ENCODE results near the gene SARM1. TPM values are rescaled to one million over a fixed set of nuclear protein-coding genes. Genes with fewer than 3 reads are reported as not detected.

SARM1 gene
- total and polyA plus RNA-seq, 9 of the 15 experiments (the other 6 are each of a cell fraction or from before 2014, with no cell fraction given), result 0.04 to 0.55 (median 0.11) TPM; not detected in 2

GRCh38 chr17:28370035-28370743 is 1.3 kb upstream of the SARM1 start, which contains the start of gene VTN (continued):
- no peak for TF ChIP-seq CUX1 (CRISPR knock-in tag; IDR thresholded peaks at IDR 0.05)
- TF ChIP-seq KDM1A (IDR thresholded peaks at IDR 0.05), result 0 out of 4 replicates have a peak, but pooled peaks of 1 of the 2 experiments have one; percentile 29
- peak in 1 of 2 experiments; percentile 79; a peak in 2 of 4 replicates for TF ChIP-seq MAZ (CRISPR knock-in tag; conservative IDR thresholded peaks at IDR 0.05 in 1 of 2, IDR thresholded peaks at IDR 0.05 in 1 of 2)
- no peak for TF ChIP-seq KDM4B (IDR thresholded peaks at IDR 0.05; ENCODE audit: borderline replicate concordance in 2 of 2, low read depth in 1 of 2)
- peak; percentile 82 for TF ChIP-seq ESRRA (IDR thresholded peaks at IDR 0.05; ENCODE audit: borderline replicate concordance, low read depth)
- TF ChIP-seq, protein P1, sequence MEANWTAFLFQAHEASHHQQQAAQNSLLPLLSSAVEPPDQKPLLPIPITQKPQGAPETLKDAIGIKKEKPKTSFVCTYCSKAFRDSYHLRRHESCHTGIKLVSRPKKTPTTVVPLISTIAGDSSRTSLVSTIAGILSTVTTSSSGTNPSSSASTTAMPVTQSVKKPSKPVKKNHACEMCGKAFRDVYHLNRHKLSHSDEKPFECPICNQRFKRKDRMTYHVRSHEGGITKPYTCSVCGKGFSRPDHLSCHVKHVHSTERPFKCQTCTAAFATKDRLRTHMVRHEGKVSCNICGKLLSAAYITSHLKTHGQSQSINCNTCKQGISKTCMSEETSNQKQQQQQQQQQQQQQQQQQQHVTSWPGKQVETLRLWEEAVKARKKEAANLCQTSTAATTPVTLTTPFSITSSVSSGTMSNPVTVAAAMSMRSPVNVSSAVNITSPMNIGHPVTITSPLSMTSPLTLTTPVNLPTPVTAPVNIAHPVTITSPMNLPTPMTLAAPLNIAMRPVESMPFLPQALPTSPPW (CRISPR knock-in tag; IDR thresholded peaks at IDR 0.05), result peak; percentile 54
- no peak for TF ChIP-seq NR2C1 (IDR thresholded peaks at IDR 0.05)
- 0 out of 2 replicates have a peak, but pooled peaks have one; percentile 55 for TF ChIP-seq NR2C1 (tag; IDR thresholded peaks at IDR 0.05)
- 0 out of 2 replicates have a peak, but pooled peaks have one; percentile 13 for TF ChIP-seq XRCC5 (IDR thresholded peaks at IDR 0.05; ENCODE audit: low read depth, low read length)
- peak; percentile 91 for TF ChIP-seq SPI1 (IDR thresholded peaks at IDR 0.05; ENCODE audit: borderline replicate concordance, low read depth, low read length)
- TF ChIP-seq SIX5 (IDR thresholded peaks at IDR 0.05; ENCODE audit: borderline replicate concordance in 1 of 2, insufficient read depth in 1 of 2, low read depth in 1 of 2, low read length in 2 of 2), result no peak
- TF ChIP-seq HDAC3 (IDR thresholded peaks at IDR 0.05; ENCODE audit: borderline replicate concordance, partially characterized antibody), result no peak
- peak; percentile 66; the same call in 1 of the 2 replicates for TF ChIP-seq SOX6 (IDR thresholded peaks at IDR 0.05)
- 0 out of 2 replicates have a peak, but pooled peaks have one; percentile 20 for TF ChIP-seq TAL1 (IDR thresholded peaks at IDR 0.05)
- peak; percentile 81 for TF ChIP-seq TEAD4 (IDR thresholded peaks at IDR 0.05; ENCODE audit: low read length)
- TF ChIP-seq TEAD4 (CRISPR knock-in tag; IDR thresholded peaks at IDR 0.05; ENCODE audit: borderline replicate concordance), result no peak
- TF ChIP-seq ARID1B (IDR thresholded peaks at IDR 0.05), result peak; percentile 63
- no peak for TF ChIP-seq DMBX1 (CRISPR knock-in tag; IDR thresholded peaks at IDR 0.05; ENCODE audit: borderline replicate concordance)
- TF ChIP-seq CTBP1 (IDR thresholded peaks at IDR 0.05; ENCODE audit: borderline replicate concordance), result peak; percentile 94
- peak; percentile 45 for TF ChIP-seq TCF3 (CRISPR knock-in tag; IDR thresholded peaks at IDR 0.05)

All from K562 (cell line).